Measurements from ENCODE around the gene PDPR.
"Not testable (repeated sequence)": the region's sequence is repeated elsewhere in the genome, so short reads cannot be mapped to it uniquely, and the experiment has no call there.

DNA sequence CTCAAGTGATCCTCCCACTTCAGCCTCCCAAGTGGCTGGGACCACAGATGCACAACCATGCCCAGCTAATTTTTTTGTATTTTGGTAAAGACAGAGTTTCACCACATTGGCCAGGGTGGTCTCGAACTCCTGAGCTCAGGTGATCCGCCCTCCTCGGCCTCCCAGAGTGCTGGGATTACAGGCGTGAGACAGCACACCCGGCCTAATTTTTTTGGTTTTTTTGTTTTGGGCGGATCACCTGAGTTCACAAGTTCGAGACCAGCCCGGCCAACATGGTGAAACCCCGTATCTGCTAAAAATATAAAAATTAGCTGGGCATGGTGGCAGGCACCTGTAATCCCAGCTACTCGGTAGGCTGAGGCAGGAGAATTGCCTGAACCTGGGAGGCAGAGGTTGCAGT, 40.6 kb downstream of the PDPR start:
- TF ChIP-seq EP300 (IDR thresholded peaks at IDR 0.05; ENCODE audit: borderline replicate concordance in 1 of 2, low read depth in 1 of 2, low read length in 1 of 2); TCF12 (IDR thresholded peaks at IDR 0.05); SMC3 (IDR thresholded peaks at IDR 0.05; ENCODE audit: low read depth, low read length): not testable (repeated sequence)
- TF ChIP-seq, protein P1, sequence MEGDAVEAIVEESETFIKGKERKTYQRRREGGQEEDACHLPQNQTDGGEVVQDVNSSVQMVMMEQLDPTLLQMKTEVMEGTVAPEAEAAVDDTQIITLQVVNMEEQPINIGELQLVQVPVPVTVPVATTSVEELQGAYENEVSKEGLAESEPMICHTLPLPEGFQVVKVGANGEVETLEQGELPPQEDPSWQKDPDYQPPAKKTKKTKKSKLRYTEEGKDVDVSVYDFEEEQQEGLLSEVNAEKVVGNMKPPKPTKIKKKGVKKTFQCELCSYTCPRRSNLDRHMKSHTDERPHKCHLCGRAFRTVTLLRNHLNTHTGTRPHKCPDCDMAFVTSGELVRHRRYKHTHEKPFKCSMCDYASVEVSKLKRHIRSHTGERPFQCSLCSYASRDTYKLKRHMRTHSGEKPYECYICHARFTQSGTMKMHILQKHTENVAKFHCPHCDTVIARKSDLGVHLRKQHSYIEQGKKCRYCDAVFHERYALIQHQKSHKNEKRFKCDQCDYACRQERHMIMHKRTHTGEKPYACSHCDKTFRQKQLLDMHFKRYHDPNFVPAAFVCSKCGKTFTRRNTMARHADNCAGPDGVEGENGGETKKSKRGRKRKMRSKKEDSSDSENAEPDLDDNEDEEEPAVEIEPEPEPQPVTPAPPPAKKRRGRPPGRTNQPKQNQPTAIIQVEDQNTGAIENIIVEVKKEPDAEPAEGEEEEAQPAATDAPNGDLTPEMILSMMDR (IDR thresholded peaks at IDR 0.05), result not testable (repeated sequence)
- TF ChIP-seq, protein P2, sequence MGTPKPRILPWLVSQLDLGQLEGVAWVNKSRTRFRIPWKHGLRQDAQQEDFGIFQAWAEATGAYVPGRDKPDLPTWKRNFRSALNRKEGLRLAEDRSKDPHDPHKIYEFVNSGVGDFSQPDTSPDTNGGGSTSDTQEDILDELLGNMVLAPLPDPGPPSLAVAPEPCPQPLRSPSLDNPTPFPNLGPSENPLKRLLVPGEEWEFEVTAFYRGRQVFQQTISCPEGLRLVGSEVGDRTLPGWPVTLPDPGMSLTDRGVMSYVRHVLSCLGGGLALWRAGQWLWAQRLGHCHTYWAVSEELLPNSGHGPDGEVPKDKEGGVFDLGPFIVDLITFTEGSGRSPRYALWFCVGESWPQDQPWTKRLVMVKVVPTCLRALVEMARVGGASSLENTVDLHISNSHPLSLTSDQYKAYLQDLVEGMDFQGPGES (IDR thresholded peaks at IDR 0.05; ENCODE audit: low read depth, low read length), result not testable (repeated sequence)
